T-helper 2 cell treated with Interferon-gamma antibody and Interleukin-4, amounts not matched to agents 5 μg/mL and 100 μg/mL, for 36 hours (primary cell): ENCODE data around the gene PATJ.

Experiments used
- DNase-seq: peaks from one replicate; pipeline ENCODE4 v3.0.0; 2021; ENCODE audit warnings: low spot score
- H3K27ac Mint-ChIP-seq: one replicate; pipeline ENCODE4 v1.8.0; 2021; ENCODE audit warnings: mild to moderate bottlenecking, mixed read lengths
- H3K27me3 Mint-ChIP-seq: one replicate; pipeline ENCODE4 v1.8.0; 2021; ENCODE audit warnings: low read depth, mixed read lengths
- H3K36me3 Mint-ChIP-seq: one replicate; pipeline ENCODE4 v1.8.0; 2021; ENCODE audit warnings: low read depth, mixed read lengths
- H3K4me1 Mint-ChIP-seq: one replicate; pipeline ENCODE4 v1.8.0; 2021; ENCODE audit warnings: low read depth, mixed read lengths
- H3K4me3 Mint-ChIP-seq: one replicate; pipeline ENCODE4 v1.8.0; 2022; ENCODE audit warnings: mild to moderate bottlenecking, moderate library complexity, mixed read lengths
- H3K9me3 Mint-ChIP-seq: one replicate; pipeline ENCODE4 v1.8.0; 2021; ENCODE audit warnings: mixed read lengths

PATJ gene

DNA sequence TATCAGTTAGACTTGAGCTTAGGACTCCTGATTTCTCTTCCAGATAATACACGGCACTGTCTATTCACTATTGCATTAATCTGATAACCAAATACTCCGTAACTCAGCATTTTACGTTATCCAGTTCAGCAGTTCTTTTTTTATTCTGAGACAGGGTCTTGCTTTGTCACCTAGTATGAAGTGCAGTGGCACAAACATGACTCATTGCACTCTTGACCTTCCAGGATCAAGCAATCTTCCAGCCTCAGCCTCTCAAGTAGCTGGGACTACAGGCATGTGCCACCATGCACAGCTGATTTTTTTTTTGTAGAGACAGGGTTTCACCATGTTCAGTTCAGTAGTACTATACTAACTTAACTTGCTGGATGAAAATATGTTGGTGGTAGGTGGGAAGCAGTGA lies 156.4 kb downstream of the PATJ start:
- Mint-ChIP-seq H3K36me3 (no peaks in the 10 kb centered on the region), H3K27ac (no peak overlapping the region)

DNA sequence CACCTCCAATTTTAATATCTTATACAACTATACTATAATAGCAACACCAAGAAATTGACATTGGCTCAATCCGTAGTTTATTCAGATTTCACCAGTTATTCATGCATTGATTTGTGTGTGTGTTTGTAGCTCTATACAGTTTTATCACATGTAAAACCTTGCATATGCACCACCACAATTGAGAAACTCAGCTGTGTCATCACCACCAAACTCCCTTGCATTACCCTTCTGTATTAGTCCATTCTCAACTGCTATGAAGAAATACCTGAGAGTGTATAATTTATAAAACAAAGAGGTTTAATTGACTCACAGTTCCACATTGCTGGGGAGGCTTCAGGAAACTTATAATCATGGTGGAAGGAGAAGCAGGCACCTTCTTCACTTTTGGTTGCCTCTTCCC lies 162.1 kb downstream of the PATJ start:
- DNase-seq, result no peak
- H3K36me3 Mint-ChIP-seq, result no peaks in the 10 kb centered on the region
- H3K4me1 Mint-ChIP-seq, result no peaks in the 10 kb centered on the region
- no peaks in the 10 kb centered on the region for H3K27me3 Mint-ChIP-seq
- H3K9me3 Mint-ChIP-seq, result no peaks in the 10 kb centered on the region
- no peak overlapping the region for H3K4me3 Mint-ChIP-seq
- H3K27ac Mint-ChIP-seq, result no peak overlapping the region

More for the DNA sequence above, 156.4 kb downstream of the PATJ start:
- Mint-ChIP-seq H3K27me3 (no peaks in the 10 kb centered on the region), H3K4me1 (no peaks in the 10 kb centered on the region), H3K9me3 (peaks cover 10% of the 10 kb centered on the region), H3K4me3 (no peak overlapping the region)
- no peak for DNase-seq

DNA sequence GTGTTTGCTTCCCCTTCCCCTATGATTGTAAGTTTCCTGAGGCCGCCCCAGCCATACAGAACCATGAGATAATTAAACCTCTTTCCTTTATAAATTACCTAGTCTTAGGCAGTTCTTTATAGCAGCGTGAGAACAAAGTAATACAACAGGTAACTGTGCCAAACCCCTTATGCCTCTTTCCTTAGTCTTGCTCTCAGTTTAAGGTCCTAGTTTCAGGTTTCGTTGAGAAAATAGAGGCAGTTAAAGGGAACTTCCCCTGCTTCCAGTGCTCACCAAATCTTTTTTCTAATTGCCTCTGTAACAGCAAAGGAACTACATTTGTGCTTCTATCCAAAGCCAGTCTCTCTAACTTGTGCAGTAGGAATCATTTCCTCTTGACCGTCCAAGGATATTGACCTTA lies 164.8 kb downstream of the PATJ start:
- H3K36me3 Mint-ChIP-seq, result no peaks in the 10 kb centered on the region
- no peaks in the 10 kb centered on the region for H3K9me3 Mint-ChIP-seq
- H3K27ac Mint-ChIP-seq, result no peak overlapping the region

DNA sequence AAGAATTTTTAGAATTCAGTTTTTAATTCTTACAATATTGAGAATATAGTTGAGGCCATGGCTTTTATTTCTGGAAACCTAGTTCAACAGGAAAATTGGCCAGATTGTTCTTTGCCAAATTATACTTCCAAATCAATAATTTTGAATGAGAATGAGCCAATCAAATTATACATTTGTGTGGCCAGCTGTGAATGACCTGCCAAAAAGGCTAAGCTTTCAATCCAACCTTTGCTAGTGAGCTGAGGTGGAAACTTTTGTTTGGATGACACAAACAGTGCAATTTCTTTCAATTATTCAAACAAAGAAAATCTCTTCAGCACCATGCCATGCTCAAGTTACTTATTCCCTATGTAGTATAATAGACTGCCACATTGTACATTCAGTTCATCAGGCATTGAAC lies 167.8 kb downstream of the PATJ start:
- Mint-ChIP-seq H3K27ac (no peak overlapping the region), H3K9me3 (no peaks in the 10 kb centered on the region), H3K4me3 (no peak overlapping the region), H3K27me3 (no peaks in the 10 kb centered on the region), H3K4me1 (no peaks in the 10 kb centered on the region), H3K36me3 (no peaks in the 10 kb centered on the region)
- no peak for DNase-seq

More for the DNA sequence above, 164.8 kb downstream of the PATJ start:
- H3K4me1 Mint-ChIP-seq, result no peaks in the 10 kb centered on the region
- DNase-seq, result no peak
- no peaks in the 10 kb centered on the region for H3K27me3 Mint-ChIP-seq
- no peak overlapping the region for H3K4me3 Mint-ChIP-seq

DNA sequence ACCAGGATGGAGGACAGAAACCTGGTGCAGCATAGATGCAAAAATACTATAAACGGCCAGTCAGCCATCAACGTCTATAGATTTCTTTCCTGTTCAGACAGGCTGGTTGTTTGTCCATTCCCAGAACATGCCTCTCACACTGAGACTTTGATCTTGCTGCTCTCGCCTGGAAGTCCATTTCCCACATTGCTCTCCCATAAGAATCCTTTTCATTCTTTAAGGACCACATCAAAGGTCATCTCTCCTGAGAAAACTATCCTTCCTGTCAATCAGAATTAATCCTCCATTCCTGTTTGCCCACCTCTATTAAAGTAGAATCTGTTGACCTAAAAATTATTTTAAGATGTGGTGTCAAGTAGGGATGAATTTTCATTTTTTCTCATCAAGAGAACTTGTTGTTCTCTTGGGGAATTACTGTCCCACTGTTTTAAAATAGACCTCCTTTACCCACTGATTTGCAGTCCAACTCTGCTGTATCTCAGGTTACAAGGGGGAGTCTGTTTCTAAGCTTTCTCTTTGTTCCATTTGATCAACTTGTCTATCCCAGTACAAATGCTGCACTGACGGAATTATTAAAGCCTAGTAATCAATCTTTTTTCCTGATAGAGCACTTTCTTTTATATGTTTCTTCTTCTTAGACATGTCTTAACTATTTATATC lies 172.7 kb downstream of the PATJ start:
- Mint-ChIP-seq H3K36me3 (no peaks in the 10 kb centered on the region), H3K9me3 (no peaks in the 10 kb centered on the region), H3K4me1 (no peaks in the 10 kb centered on the region), H3K4me3 (no peak overlapping the region), H3K27me3 (no peaks in the 10 kb centered on the region), H3K27ac (no peak overlapping the region)
- DNase-seq, result no peak

DNA sequence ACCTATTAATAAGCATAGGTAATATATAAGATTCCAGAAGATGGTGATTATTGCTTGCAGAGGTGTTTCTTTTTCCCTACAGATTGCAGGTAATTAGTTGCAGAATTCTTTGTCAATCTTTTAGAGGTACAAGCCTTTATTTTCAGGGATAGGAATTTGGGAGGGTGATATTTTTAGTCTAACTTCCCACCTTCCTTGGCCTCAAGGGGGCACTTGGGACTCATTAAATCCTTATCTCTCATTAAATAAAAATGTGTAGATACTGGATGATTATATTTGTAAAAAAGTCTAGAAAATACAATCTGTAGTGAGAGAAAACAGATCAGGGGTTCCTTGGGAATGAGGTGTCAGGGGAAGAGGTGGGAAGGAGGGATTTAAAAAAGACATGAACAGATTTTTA lies 179.2 kb downstream of the PATJ start:
- Mint-ChIP-seq H3K27me3 (no peaks in the 10 kb centered on the region), H3K9me3 (no peaks in the 10 kb centered on the region), H3K27ac (no peak overlapping the region), H3K36me3 (no peaks in the 10 kb centered on the region), H3K4me1 (no peaks in the 10 kb centered on the region), H3K4me3 (no peak overlapping the region)
- no peak for DNase-seq

DNA sequence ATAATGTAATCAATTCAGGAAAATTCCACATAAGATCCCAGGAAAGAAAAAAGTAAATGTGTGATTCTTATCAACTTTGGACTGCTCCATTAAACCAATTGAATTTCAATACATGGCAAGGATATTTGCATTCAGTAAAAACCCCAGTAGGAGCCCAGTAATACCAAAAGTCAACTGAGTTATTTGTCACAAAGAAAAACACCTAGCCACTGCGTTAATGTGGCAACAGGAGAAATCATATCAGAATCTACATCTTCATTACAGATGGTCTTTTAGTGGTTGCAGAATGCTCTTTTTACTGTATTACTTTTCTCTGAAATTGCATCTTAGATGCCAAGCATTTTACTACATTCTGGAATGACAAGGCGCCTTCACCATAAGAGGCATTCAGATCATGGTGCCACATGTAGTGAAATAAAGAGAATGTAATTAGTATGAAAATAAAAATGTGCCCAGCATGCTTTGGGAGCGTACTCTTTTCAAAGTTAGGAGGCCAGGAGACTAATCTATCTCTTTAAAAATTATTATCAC lies 180.7 kb downstream of the PATJ start:
- Mint-ChIP-seq H3K36me3 (no peaks in the 10 kb centered on the region), H3K27me3 (no peaks in the 10 kb centered on the region), H3K9me3 (no peaks in the 10 kb centered on the region), H3K27ac (no peak overlapping the region), H3K4me3 (no peak overlapping the region), H3K4me1 (no peaks in the 10 kb centered on the region)
- no peak for DNase-seq

DNA sequence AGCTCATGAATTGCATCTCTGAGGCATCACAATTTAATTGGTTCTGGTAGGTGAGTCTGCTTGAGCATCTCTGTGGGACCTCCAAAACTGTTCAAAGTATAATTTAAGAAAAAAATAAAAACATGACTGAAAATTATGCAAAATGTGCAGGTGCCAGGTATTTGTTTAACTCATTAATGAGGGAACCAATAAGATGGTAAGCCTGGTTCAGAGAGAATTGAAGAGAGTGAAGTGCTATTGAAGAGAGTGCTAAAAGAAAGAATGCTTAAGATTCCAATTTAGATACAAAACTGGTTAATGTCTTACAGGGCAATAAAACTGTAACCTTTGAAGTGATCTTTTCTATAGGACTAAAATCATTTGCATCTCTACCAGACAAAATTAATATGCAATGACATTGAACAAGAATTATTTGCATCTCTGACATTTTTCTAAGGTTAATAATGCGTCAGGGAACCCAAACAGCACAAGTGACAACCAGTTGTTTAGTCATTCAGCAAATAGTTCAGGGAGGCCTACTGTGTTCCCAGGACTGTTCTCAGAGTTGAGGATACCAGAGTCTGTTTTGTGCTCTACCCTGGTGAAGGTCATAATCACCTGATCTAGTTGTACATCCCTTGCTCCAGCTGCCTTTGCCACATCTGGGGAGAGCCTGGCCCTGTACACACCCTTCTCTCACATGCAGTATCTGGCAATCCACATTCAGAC lies 183.5 kb downstream of the PATJ start:
- Mint-ChIP-seq H3K9me3 (no peaks in the 10 kb centered on the region), H3K36me3 (no peaks in the 10 kb centered on the region), H3K27ac (no peak overlapping the region), H3K4me1 (no peaks in the 10 kb centered on the region), H3K27me3 (no peaks in the 10 kb centered on the region), H3K4me3 (no peak overlapping the region)
- no peak for DNase-seq

DNA sequence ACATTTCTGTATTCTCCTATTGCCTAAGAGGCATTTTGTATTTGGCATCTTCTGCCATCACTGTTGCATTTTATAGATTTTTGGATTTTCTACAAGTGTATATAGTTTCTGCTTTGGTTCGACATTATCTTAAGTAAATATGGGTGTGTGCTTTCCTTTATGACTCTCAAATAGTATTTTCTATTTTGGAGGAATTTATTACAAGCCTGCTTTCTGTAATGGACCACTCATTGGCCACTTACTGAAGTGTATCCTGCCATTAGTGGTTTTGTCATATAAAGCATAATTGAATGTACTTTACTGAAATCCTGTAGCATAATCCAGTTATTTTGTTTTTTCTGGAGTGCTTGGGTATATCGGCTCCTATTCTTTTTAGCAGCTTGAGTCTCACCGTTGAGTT lies 184.3 kb downstream of the PATJ start:
- no peaks in the 10 kb centered on the region for H3K36me3 Mint-ChIP-seq
- DNase-seq, result no peak

DNA sequence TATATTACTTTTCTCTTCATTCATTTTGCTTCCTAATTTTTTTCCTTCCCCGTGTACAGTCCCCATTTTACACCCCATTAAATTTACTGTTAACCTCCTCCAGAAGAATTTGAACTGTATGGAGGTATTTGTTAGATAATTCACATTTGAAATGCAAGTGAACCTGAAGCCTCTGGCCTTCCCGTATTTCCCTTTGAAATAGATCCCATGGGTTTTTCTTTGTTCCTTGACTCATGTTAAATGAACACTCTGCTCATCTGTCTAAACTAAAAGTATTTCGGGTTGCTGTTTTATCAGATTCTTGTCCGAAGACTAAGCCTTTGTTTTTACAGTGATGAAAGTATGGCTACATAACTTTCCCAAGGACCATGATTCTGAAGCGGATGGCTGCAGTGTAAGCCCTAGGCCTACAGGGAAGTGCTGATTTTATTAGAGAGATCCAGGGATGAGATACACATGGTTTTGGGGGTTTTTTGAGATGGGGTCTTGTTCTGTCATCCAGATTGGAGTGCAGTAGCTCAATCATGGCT lies 187.9 kb downstream of the PATJ start:
- DNase-seq, result no peak
- H3K9me3 Mint-ChIP-seq, result no peaks in the 10 kb centered on the region
- no peaks in the 10 kb centered on the region for H3K27me3 Mint-ChIP-seq
- no peak overlapping the region for H3K27ac Mint-ChIP-seq
- H3K36me3 Mint-ChIP-seq, result no peaks in the 10 kb centered on the region
- H3K4me1 Mint-ChIP-seq, result no peaks in the 10 kb centered on the region
- H3K4me3 Mint-ChIP-seq, result no peak overlapping the region

More for the DNA sequence above, 184.3 kb downstream of the PATJ start:
- no peaks in the 10 kb centered on the region for H3K9me3 Mint-ChIP-seq
- no peaks in the 10 kb centered on the region for H3K4me1 Mint-ChIP-seq
- no peak overlapping the region for H3K4me3 Mint-ChIP-seq
- H3K27me3 Mint-ChIP-seq, result no peaks in the 10 kb centered on the region
- no peak overlapping the region for H3K27ac Mint-ChIP-seq

DNA sequence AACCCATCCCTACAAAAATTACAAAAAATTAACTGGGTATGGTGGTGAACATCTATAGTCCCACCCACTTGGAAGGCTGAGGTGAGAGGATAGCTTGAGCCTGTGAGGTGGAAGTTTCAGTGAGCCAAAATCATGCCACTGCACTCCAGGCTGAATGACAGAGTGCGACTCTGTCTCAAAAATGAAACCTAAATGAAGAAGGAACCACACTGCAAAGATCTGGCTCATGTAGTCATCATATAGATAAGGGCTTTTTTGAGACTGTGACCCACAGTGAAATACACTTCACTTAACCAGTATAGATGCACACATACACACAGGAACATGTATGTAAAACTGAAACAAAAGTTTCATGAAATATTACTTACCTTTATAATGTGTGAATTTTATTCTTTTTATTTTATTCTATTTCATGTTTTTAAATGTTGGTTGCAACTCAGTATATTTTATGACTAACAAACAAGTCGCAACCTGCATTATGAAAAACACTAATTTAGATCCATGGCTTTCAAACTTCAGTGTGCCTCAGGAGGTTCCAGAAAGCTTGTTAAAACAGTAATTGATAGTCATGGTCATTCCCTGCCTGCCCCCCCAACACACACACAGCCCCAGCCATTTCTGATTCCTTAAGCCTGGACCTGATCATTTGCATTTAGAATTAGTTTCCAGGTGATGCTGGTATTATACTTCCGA lies 189.5 kb downstream of the PATJ start:
- H3K9me3 Mint-ChIP-seq, result no peaks in the 10 kb centered on the region
- H3K4me3 Mint-ChIP-seq, result no peak overlapping the region
- DNase-seq, result no peak
- H3K4me1 Mint-ChIP-seq, result no peaks in the 10 kb centered on the region
- no peaks in the 10 kb centered on the region for H3K27me3 Mint-ChIP-seq
- no peak overlapping the region for H3K27ac Mint-ChIP-seq
- H3K36me3 Mint-ChIP-seq, result no peaks in the 10 kb centered on the region

DNA sequence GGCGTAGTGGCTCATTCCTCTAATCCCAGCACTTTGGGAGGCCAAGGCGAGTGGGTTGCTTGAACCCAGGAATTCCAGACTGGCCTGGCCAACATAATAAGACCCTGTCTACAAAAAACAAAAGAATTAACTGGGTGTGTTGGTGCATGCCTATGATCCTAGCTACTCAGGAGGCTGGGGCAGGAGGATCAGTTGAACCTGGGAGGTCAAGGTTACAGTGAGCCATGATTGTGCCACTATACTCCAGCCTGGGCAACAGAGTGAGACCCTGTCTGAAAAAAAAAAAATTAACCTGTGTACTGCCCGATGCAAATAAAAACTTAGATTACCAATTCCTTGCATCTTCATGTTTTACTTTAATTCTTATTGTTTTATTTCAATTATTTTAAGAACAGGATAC lies 193.2 kb downstream of the PATJ start:
- no peaks in the 10 kb centered on the region for H3K9me3 Mint-ChIP-seq
- DNase-seq, result no peak
- H3K27ac Mint-ChIP-seq, result no peak overlapping the region
- no peak overlapping the region for H3K4me3 Mint-ChIP-seq
- no peaks in the 10 kb centered on the region for H3K27me3 Mint-ChIP-seq
- no peaks in the 10 kb centered on the region for H3K4me1 Mint-ChIP-seq
- H3K36me3 Mint-ChIP-seq, result no peaks in the 10 kb centered on the region

DNA sequence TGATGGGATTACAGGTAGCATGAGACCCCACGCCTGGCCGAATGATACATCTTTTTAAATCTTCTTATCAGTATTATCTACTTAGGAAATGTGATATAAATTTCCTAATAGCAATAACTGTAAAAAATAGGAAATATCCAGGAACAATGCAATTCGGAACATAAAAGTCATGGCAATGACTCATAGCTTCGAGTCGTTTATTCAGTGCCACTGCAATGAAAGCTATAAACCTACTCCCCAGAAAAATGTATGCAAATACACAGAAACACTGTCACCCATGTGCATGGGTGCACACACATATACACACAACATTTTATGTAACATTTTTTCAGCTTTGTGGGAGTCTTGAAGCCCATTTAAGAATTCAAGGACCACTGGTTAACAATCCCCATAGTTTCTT lies 194.6 kb downstream of the PATJ start:
- H3K27ac Mint-ChIP-seq, result no peak overlapping the region
- no peak for DNase-seq
- no peak overlapping the region for H3K4me3 Mint-ChIP-seq
- no peaks in the 10 kb centered on the region for H3K27me3 Mint-ChIP-seq
- H3K4me1 Mint-ChIP-seq, result no peaks in the 10 kb centered on the region
- H3K9me3 Mint-ChIP-seq, result no peaks in the 10 kb centered on the region
- H3K36me3 Mint-ChIP-seq, result no peaks in the 10 kb centered on the region

DNA sequence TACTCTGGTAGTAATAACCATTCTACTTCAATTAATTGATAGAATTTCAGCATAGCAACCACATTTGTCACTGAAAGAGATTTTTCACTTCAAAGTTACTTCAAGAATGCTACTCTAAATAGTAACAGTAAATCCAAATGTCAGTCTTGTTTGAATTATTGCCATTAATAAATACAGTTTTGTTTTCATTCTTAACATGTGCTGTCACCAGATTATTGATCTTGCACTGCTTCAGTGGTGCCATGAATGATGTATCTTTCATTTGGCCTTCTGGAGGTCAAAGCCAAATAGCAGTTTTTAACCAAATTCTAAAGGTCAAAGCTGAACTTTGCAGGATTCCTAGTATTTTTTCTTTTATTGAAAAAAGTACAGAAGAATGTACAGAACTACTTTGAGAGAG lies 199.5 kb downstream of the PATJ start:
- H3K9me3 Mint-ChIP-seq, result peaks cover 4% of the 10 kb centered on the region
- H3K36me3 Mint-ChIP-seq, result no peaks in the 10 kb centered on the region
- H3K27ac Mint-ChIP-seq, result no peak overlapping the region
- H3K4me1 Mint-ChIP-seq, result no peaks in the 10 kb centered on the region
- H3K4me3 Mint-ChIP-seq, result no peak overlapping the region
- no peak for DNase-seq
- no peaks in the 10 kb centered on the region for H3K27me3 Mint-ChIP-seq
